Stimulated activated effector memory CD8-positive, alpha-beta T cell treated with anti-CD3 and anti-CD28 coated beads, Interleukin-12 subunit alpha, Interleukin-12 subunit beta, amount 100 ng/mL, for 72 hours (primary cell): Measurements from ENCODE around the gene RAB31.

Experiments used
- ATAC-seq: fragments of 150-1000 bp; cut with Tn5 transposase; 2 replicates; pipeline ENCODE4 v1.10.0; 2021
- DNase-seq, 2 donors: peaks; one replicate each; pipeline ENCODE4 v3.0.0; 2021 to 2022; ENCODE audit warnings: low spot score in 2 of 2
- H3K27ac Mint-ChIP-seq: one replicate; pipeline ENCODE4 v1.8.0; 2022; ENCODE audit warnings: mild to moderate bottlenecking, mixed read lengths
- H3K36me3 Mint-ChIP-seq: one replicate; pipeline ENCODE4 v1.8.0; 2022; ENCODE audit warnings: mild to moderate bottlenecking, mixed read lengths
- H3K4me1 Mint-ChIP-seq: one replicate; pipeline ENCODE4 v1.8.0; 2022; ENCODE audit warnings: mixed read lengths
- H3K4me3 Mint-ChIP-seq: one replicate; pipeline ENCODE4 v1.8.0; 2022; ENCODE audit warnings: mild to moderate bottlenecking, mixed read lengths
- H3K9me3 Mint-ChIP-seq: one replicate; pipeline ENCODE4 v1.8.0; 2022; ENCODE audit warnings: mixed read lengths

Gene RAB31

DNA sequence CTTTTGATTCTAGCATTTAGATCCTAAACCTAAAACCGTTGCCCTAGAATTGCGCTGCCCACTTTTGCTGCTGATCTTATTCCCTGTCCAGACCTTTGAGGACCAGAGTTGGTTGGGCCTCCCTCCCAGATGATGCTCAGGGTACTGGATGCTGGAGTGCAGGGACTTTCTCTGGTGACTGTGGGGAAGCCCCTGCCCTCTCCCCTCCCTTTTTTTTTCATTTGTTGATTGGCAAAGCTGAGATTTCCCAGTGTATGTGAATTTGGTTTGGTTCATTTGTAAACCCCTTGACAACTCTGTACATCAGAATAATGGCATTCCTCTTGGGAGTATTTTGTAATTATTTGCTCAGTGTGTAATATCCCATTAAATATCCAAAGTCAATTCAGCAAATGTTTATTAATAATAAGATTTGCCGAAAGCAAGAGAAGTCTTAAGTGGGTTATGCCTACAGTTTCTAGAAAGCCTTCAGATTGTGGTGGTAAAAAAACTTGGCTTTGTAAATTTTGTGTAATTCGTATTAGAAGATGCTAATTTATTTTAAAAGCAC lies 28.3 kb downstream of the RAB31 start:
- DNase-seq: no peak
- no peak for ATAC-seq
- Mint-ChIP-seq H3K27ac (no peak overlapping the region), H3K36me3 (no peaks in the 10 kb centered on the region), H3K4me1 (peaks cover 6% of the 10 kb centered on the region), H3K9me3 (no peaks in the 10 kb centered on the region), H3K4me3 (no peak overlapping the region)

DNA sequence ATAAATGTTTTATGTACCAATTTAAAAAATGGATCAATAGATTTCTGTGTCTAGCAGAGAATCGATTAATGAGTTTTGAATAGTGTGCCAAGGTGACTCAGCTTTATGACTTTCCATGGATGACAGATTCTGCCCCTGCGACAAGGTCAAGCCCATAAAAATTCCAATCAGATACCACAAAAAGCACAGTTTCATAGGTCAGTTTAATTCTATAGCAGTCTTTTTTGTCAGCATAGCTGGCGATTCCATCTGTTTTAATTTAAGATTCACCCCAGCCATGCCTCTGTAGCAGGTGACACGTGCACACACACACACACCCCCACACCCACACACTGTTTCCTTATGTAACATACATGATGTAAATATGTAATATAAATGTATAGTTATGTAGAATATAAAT lies 28.9 kb downstream of the RAB31 start:
- ATAC-seq (no peak), DNase-seq (no peak)
- H3K4me1 Mint-ChIP-seq: peaks cover 6% of the 10 kb centered on the region
- H3K36me3 Mint-ChIP-seq: no peaks in the 10 kb centered on the region
- H3K27ac Mint-ChIP-seq: no peak overlapping the region
- H3K9me3 Mint-ChIP-seq: no peaks in the 10 kb centered on the region
- H3K4me3 Mint-ChIP-seq: no peak overlapping the region

DNA sequence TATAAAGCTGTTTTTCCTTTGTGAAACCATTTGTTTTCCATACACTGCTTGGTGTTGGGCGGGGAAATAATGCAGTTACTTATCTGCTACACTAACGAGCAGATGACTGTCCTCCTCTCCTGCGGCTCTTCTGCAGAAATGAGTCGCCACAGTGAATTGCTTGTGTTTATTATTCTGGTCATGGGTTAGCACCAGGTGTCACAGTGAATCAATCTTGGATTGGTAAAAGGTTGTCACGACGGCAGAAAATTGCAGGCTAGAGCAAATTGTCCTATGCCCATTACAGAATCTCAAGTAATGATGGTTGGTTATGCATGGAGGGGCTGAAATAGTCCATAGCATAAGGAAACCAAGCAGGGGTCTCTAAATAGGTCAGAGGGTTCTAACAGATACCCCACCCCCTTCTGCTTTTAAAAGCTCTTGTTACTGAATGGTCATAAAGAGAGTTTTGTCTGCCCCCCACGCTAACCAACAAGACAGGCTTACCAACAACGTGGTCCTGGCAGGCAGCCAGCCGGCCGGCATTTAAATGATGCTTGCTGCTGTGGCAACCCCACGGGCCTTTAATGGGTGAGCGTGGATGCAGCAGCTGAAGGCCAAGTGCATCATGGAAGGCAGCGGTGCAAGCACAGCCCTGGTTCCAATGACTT lies 29.5 kb downstream of the RAB31 start:
- no peak for ATAC-seq
- Mint-ChIP-seq H3K27ac (no peak overlapping the region), H3K9me3 (no peaks in the 10 kb centered on the region), H3K4me1 (peaks cover 6% of the 10 kb centered on the region), H3K4me3 (no peak overlapping the region), H3K36me3 (no peaks in the 10 kb centered on the region)
- DNase-seq: no peak

DNA sequence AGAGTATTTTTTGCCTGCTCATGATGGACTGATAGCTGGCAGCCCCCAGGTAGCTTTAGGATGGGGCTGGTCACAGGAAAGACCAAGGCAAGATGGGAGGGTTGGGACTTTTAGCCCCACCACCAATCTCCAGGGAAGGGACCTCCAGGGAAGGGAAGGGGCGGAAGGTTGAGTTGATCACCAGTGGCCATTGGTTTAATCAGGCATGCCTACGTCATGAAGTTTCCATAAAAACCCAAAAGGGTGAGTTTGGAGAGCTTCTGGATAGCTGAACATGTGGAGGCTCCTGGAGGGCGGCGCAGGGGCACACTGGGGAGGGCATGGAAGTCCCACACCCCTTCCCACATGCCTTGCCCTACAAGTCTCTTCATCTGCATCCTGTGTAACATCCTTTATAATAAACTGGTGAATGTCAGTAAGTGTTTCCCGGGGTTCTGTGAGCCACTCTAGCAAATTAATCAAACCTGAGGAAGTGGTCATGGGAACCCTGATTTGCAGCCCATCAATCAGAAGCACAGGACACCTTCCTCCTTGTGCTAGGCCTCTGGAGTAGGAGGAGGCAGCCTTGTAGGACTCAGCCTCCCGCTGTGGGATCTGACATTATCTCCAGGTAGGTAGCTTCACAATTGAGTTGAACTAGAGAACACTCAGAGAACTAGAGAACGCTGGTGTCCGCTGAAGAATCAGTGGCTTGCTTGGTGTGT lies 30.3 kb downstream of the RAB31 start:
- no peaks in the 10 kb centered on the region for H3K9me3 Mint-ChIP-seq
- ATAC-seq (no peak), DNase-seq (no peak)
- H3K27ac Mint-ChIP-seq: no peak overlapping the region
- H3K36me3 Mint-ChIP-seq: no peaks in the 10 kb centered on the region
- H3K4me3 Mint-ChIP-seq: no peak overlapping the region
- peaks cover 6% of the 10 kb centered on the region for H3K4me1 Mint-ChIP-seq

DNA sequence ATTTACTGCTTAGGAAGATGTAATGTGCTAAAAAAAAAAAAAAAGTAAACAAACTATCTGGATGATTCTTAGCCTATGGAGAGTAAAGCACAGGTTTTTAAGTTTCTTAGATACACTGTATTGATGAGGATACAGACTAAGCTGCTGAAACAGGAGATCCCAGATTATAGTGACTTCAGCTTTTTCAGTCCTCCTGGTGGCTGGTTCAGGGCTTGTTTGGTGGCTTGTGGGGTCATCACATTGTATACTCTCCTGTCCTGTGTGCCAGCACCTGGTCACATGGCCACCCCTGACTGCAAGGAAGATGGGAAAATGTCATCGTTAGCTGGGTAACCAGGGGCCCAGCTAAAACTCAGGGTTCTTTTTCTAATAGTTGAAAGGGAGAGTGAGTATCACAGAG lies 31.4 kb downstream of the RAB31 start:
- no peak overlapping the region for H3K4me3 Mint-ChIP-seq
- no peaks in the 10 kb centered on the region for H3K36me3 Mint-ChIP-seq
- ATAC-seq (no peak), DNase-seq (no peak)
- peaks cover under 1% of the 10 kb centered on the region for H3K4me1 Mint-ChIP-seq
- H3K27ac Mint-ChIP-seq: no peak overlapping the region
- H3K9me3 Mint-ChIP-seq: no peaks in the 10 kb centered on the region

DNA sequence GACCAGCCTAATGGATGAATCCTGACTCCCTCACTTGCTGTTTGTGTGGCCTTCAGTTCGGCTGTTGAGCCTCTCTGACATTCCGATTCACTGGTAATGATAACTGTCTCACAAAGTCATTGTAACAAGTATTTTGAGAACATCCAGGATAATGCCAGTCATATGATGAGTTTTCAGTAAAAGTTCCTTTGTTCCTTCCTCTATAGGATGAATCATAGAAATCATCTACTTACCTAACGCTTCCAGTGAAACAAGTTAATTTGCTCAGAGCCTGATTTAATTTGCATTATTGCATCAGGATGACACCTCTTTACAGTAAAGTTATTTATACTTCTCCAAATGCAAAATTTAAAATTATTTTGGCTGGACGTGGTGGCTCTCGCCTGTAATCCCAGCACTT lies 32.0 kb downstream of the RAB31 start:
- DNase-seq (no peak), ATAC-seq (no peak)
- no peaks in the 10 kb centered on the region for H3K4me1 Mint-ChIP-seq
- no peak overlapping the region for H3K27ac Mint-ChIP-seq
- H3K4me3 Mint-ChIP-seq: no peak overlapping the region
- no peaks in the 10 kb centered on the region for H3K36me3 Mint-ChIP-seq
- no peaks in the 10 kb centered on the region for H3K9me3 Mint-ChIP-seq

DNA sequence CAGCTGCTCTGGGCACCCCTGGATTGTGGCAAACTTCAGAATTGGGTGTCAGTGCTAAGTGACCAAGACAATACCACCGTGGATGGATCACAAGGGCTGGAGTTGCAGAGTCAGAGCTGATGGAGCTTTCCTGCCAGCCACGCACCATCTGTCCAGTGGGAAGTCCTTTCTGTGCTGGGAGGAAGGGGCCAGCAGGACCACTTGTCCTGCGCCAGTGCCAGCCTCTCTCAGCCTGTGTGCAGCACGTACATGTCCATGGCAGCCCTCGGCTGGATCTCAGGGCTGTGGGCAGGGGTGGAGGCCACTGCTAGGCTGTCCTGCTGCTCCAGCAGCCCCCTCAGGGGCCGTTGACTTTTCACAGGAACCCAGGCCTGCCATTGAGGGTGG lies 33.3 kb downstream of the RAB31 start:
- Mint-ChIP-seq H3K9me3 (no peaks in the 10 kb centered on the region), H3K36me3 (no peaks in the 10 kb centered on the region), H3K27ac (no peak overlapping the region), H3K4me3 (no peak overlapping the region), H3K4me1 (no peaks in the 10 kb centered on the region)
- no peak for DNase-seq
- ATAC-seq: no peak

DNA sequence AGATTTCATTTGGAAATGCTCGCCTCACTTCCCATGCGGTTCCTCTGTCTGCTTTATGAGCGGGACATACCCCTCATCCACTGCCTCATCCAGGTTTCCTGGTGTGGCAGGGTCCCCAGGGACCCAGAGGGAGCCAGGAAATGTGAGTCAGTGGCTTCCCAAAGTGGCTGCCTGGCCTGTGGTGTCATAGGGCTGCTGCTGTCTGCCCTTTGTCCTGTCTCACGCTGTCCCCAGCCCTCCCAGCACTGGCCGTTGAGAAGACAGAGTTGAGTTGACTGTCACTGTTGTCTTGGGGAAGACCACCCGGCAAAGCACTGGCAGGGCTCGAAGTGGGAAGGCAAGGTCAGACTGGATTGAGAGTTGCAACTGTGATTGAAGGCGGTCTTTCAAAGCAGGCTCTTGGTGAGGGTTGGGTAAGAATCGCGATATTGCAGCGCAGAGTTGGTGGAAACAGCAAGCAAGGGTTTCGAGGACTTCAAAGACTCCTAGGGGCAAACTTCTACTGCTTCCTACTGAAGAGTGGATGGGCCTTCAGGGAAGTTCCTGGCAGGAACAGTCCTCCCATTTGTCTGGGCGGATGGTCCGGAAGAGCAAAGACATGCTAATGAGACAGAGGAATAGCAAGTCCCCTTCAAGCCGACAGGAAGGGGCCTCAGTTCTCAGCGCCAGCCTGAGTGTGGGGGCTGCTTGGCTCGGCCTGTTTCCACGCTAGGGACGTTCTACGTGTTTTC lies 33.9 kb downstream of the RAB31 start:
- H3K27ac Mint-ChIP-seq: no peak overlapping the region
- DNase-seq (no peak), ATAC-seq (no peak)
- no peaks in the 10 kb centered on the region for H3K36me3 Mint-ChIP-seq
- no peak overlapping the region for H3K4me3 Mint-ChIP-seq
- H3K4me1 Mint-ChIP-seq: no peaks in the 10 kb centered on the region
- H3K9me3 Mint-ChIP-seq: no peaks in the 10 kb centered on the region

DNA sequence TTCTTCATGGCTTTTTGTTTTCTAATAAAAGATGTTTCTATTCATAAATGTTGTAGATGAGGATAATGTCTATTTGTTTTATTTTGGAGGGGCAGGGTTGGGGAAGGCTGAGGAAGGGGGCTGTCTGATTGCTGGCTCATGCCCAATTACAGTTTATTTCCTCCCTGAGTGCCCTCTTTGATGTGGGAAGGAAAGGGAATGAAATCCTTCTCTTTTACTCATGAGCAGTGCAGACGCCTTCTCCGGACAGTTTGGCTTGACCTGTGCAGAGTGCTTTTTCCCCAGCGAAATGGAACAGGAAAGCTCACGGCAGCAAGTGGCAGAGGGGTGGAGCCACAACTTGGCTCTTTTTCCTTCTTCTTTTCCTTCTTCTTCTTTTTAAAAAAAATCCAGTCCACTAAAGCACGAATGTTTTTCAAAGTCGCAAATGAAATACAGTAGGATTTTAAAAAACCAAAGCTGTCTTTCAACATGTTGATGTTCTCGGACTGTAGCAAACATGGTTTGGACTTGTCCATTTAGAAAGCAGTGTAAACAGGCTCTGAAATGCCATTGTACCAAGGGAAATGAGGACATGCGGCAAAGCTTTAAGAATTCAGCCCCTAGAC lies 34.5 kb downstream of the RAB31 start:
- no peaks in the 10 kb centered on the region for H3K36me3 Mint-ChIP-seq
- no peak overlapping the region for H3K4me3 Mint-ChIP-seq
- H3K4me1 Mint-ChIP-seq: no peaks in the 10 kb centered on the region
- DNase-seq (no peak), ATAC-seq (no peak)
- no peaks in the 10 kb centered on the region for H3K9me3 Mint-ChIP-seq
- no peak overlapping the region for H3K27ac Mint-ChIP-seq

DNA sequence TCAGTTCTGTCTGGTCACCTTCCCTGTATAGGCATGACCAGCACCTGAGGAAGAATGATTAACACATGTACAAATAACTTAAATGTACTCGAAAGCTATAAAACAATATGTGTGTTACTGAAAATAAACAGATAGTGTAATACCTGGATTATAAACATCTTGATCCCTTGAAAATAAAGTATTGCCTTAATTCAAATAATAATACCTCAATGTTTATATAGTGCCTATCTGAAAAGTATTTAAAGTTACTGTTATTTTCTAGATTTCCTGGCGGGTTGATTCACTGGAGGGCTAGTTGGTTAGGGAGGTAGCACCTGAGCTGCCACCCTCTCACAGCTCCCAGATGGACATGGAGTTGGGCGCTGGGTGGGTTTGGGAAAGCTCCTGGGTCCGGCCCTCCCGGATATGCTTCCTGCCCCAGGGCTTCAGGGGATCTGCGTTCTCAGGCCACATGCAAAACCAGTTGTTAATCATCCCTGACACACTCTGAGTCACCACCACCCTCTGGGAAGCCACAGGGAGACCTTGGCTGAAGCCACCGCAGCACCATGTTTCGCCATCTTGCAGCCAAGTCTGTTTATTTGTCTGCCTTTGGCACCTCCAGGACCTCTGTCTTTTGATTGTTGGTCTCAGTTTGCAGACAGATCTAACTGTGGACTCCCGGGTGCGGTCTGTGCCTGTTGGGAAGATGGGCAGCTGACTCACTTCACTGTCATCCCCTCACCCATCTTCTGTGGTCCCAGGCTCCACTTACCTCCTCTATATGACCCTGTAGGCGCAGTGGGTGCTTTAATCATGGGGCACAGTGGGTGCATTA lies 35.3 kb downstream of the RAB31 start:
- Mint-ChIP-seq H3K9me3 (no peaks in the 10 kb centered on the region), H3K4me1 (no peaks in the 10 kb centered on the region), H3K27ac (no peak overlapping the region), H3K4me3 (no peak overlapping the region), H3K36me3 (no peaks in the 10 kb centered on the region)
- no peak for DNase-seq
- ATAC-seq: peak; percentile 74

DNA sequence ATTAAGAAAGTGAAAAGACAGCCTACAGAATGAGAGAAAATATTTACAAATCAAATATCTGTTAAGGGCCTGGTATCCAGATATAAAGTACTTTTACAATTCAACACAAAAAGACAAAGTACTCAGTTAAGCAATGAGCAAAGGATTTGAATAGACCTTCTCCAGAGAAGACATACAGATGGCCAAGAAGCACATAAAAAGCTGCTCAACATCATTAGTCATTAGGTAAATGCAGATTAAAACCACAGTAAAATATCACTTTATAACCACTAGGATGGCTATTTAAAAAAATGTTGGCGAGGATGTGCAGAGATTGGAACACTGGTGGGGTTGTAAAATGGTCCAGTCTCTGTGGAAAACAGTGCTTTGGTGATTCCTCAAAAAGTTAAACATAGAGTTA lies 38.9 kb downstream of the RAB31 start:
- Mint-ChIP-seq H3K27ac (no peak overlapping the region), H3K4me3 (no peak overlapping the region), H3K36me3 (no peaks in the 10 kb centered on the region), H3K9me3 (no peaks in the 10 kb centered on the region), H3K4me1 (no peaks in the 10 kb centered on the region)
- no peak for ATAC-seq
- no peak for DNase-seq

DNA sequence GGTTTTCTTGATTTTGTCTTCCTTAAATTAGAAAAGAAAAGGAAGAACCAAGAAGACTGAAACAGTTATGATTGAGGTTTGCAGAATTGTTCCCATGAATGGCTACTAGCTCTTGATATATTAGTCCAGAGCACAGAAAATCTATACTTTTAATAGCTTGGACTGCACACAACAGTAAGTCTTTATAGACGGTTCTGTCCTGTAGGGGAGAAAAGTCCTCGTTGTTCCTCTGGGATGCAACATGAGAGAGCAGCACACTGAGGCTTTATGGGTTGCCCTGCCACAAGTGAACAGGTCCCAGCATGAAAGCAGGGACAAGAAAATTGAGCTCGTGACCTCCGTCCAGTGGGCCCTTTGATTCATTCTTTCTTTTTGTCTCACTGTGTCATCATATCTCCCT lies 41.5 kb downstream of the RAB31 start:
- no peak for ATAC-seq
- Mint-ChIP-seq H3K4me1 (no peaks in the 10 kb centered on the region), H3K9me3 (no peaks in the 10 kb centered on the region), H3K36me3 (no peaks in the 10 kb centered on the region), H3K4me3 (no peak overlapping the region), H3K27ac (no peak overlapping the region)
- no peak for DNase-seq

DNA sequence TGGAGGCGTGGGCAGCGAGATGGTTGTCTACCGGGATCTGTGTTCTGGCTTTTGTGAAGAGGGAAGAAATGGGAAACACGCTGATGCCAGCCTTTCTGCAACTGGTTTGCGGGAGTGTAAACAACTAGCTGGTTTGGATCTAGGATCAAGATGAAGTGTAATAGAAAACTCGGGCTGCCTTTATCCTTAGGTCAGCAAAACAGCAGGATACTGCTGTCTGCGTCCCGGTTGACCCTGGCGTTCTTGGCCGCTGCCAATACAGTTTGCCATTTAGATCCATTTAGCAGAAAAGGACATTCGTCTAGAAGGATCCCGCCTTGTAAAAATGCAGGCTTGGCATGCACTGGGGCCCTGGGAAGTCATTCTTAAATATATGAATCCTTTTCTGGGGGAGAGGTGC lies 42.0 kb downstream of the RAB31 start:
- Mint-ChIP-seq H3K4me1 (no peaks in the 10 kb centered on the region), H3K36me3 (no peaks in the 10 kb centered on the region), H3K9me3 (no peaks in the 10 kb centered on the region), H3K4me3 (no peak overlapping the region), H3K27ac (no peak overlapping the region)
- ATAC-seq: no peak
- DNase-seq: no peak

DNA sequence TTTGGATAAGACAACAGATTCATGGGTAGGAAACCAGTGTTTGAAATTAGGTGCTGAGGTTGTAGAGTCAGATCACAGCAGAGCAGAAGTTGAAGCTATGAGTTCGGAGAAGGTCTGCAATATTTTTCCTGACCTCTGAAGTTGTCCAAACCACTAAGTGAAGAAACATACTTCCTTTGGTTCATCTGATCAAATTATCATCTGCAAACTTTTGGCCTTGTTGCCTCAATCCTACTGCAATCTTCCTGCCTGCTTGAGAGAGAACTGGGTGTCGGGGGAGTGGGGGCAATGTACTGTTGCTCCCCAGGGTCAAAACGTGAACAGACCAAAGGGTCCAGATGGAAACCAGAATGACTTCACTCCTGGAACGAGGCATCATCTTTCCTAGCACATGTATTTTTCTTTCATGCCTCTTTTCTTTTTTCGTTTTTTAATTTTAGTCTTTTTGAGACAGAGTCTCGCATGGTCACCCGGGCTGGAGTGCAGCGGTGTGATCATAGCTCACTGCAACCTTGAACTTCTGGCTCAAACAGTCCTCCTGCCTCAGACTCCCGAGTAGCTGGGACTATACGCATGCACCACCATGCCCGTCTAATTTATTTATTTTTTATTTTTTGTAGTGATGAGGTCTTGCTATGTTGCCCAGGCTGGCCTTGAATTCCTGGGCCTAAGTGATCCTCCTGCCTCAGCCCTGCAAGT lies 42.7 kb downstream of the RAB31 start:
- Mint-ChIP-seq H3K27ac (no peak overlapping the region), H3K4me1 (no peaks in the 10 kb centered on the region), H3K4me3 (no peak overlapping the region), H3K36me3 (no peaks in the 10 kb centered on the region), H3K9me3 (no peaks in the 10 kb centered on the region)
- no peak for ATAC-seq
- DNase-seq: no peak
